ENCODE data around the gene NLGN1.

NLGN1 gene

DNA sequence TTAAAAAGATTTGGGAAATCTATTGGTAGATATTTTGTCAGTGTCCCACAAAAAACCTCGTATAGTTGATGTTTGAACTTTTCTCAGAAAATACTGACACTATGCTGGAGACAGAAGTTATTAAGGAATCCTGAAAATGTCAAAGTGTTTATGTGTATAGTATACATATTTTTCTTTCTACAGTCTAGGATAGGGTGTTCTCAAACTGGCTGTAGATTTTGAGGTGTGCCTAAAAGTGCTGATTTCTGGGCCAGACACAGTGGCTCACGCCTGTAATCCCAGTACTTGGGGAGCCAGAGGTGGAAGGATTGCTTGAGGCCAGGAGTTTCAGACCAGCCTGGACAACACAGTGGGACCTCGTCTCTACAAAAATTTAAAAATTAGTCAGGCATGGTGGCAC is 322.0 kb downstream of the NLGN1 start:
- no peak for DNase-seq (ENCODE audit: low read depth)

DNA sequence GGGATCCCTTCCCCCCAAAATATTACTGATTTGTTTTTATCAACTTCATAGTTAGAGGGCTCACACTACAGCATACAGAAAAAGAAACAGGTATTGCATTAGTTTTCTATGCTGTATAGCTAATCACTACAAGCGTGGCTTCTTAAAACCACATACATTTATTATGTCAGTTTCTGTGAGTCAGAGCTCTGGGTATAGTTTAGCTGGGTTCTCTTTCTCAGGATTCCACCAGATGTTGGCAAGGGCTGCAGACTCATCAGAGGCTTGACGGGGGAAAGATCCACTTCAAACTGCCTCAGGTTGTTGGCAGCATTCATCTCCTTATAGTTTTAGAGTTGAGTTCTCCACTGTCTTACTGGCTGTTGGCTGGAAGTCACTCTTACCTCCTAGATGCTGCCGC is 328.0 kb downstream of the NLGN1 start:
- DNase-seq (ENCODE audit: low read depth), result no peak

- no peak for DNase-seq (ENCODE audit: low read depth)
Observed at GRCh38 chr3:173730391-173730790, 332.8 kb downstream of the NLGN1 start.

DNA sequence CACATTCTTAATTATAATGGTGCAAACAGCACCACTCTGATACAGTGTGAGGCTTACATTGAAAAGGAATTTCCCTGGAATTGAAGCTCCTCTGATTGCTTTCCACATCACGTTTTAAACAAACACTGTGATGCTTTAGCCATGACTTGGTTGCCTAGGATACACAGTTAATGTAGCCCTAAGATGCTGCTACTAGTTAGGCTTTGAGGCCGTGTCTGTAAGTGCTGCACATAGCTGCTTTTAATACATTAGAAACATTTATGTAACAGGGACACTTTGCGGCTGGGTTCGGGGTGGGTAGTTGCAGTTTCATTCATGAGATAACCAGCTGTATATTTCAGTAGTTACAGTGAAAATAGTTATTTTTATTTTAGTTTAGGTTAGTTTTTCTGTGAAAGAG is 334.7 kb downstream of the NLGN1 start:
- DNase-seq (ENCODE audit: low read depth), result no peak

DNA sequence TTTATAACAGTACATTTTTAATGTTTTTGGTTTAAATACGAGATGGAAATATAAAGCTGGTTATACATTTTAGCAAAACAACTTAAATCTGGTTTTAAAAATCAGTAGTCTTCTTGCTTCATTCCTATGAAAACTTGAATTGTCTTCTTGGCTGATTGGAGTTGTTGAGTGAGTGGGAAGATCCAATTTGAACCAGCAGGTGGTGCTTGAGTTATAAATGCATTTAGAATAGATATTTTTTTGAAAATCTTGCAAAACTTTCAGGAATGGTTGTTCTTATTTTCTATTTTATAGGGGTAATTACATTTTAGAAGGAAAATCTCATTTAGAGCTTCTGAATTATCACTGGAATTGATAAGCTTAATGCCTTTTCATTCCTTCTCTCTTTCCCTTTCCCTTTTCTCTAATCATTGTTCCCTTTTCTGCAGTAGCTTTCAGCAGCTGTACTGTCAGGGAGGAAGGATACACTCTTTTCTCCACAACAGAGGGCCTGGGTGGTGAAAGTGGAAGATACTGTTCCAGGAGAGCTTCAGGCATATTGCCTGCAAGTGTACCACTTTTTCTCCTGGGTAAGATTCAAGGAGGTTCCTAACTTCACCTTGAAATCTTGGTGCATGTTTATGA is 335.6 kb downstream of the NLGN1 start:
- DNase-seq (ENCODE audit: low read depth), result no peak

DNA sequence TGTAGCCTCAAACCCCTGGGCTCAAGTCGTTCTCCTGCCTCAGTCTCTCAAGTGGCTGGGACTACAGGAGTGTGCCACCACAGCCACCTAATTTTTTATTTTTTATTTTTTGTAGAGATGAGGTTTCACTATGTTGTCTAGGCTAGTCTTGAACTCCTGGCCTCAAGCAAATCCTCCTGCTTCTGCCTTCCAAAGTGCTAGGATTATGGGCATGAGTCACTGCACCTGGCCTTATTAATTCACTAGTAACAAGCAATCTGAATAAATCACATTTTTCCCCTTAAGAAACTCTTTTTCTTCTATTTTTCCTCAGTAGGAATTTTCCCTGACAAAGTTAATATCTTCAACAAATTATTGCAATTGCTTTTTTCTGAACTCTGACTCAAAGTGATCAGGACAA is 336.9 kb downstream of the NLGN1 start:
- no peak for DNase-seq (ENCODE audit: low read depth)

DNA sequence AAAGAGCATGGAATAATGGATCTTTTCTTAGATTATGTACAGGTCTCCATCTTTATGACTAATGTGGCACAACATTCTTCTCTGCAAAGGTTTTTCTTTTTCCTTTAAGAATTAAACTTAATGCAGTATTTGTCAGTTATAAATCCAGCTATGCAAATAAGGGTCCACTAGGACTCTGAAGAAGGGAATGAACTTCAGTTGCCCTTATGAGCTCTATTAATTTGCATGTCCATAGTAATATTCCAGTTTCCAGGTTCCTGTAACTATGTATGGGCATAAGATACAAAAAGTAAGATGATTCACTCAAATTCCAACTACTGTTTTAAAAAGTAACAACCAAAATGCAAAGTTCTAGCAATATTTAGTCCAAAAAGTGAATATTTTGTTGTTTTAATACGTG is 337.4 kb downstream of the NLGN1 start:
- DNase-seq (ENCODE audit: low read depth), result no peak

DNA sequence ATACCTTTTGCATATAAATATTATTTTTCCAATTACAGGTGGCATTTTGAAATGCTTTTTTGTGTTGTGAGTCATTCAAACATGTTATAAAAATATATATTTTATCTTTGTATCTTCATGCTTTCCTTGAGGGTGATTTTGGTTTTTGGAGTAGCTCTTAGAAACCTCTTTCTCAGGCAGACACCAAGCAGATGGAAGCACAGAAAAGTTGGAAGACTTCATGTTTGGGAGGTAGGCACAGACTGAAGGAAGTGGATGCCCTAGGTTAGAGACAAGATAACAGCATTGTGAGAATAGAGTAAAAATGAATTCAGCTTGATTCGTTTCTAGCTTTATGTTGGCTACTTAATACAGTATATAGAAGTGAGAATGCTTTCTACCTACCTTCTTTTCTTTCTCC is 338.3 kb downstream of the NLGN1 start:
- no peak for DNase-seq (ENCODE audit: low read depth)

DNA sequence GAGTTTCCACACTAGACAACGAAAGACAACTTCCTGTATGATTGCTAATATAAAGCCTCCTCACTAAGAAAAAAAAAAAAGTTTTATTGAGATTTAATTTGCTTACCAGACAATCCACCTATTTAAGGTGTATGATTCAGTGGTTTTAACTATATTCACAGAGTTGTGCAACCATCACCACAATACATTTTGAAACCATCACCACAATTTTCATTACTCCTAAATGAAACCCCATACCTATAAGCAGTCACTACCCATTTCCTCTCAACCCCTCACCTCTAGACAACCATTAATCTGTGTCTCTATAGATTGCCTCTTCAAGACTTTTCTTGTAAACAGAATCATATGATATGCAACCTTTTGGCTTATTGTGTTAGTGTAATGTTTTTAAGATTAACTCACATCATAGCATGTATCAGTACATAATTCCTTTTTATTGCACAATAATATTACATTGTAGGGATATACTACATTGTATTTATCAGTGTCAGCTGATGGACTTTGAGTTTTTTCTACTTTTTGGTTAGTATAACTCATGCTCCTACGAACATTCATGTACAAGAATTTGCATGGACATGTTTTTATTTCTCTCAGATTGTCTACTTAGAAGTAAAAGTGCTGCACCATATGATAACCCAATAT is 339.7 kb downstream of the NLGN1 start:
- no peak for DNase-seq (ENCODE audit: low read depth)

DNA sequence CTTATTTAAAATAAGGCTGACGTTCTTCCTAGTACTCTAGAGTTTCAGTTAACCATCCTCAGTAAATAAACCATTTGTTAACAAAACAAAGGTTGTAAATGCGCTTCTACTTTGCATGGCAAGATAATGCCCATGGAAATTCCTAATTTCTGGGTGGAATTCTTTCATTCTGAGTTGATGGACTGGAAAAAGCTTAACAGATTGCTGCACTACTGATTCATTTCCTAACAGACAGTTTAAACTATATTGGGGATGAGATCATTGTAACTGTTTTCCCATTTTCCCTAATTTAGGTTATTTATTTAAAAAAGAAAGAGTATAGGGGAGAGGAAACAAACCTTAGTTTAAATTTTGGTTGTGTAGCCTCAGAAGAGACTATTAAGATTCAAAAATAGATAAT is 342.2 kb downstream of the NLGN1 start:
- DNase-seq (ENCODE audit: low read depth), result no peak

GRCh38 chr3:173742491-173742890 is 344.9 kb downstream of the NLGN1 start:
- DNase-seq (ENCODE audit: low read depth), result no peak

DNA sequence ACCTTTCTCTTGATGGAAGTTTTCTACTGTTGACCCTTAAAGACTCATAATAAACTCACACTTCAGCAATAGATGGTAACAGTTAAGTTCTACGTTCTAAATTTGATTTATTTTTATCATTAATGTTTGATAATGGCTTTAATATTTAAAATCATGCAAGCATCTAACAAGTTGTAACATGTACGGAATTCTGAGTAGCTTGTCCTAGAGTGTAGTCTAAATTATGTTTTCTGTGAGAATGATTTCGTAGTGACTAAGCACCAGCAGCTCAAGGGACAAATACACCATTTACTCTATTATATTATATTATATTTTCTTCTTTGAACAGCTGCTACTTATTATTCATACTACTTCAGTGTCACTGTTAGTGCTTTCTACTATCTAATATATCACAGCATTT is 345.6 kb downstream of the NLGN1 start:
- DNase-seq (ENCODE audit: low read depth), result no peak

GRCh38 chr3:173743516-173743915 is 346.0 kb downstream of the NLGN1 start:
- no peak for DNase-seq (ENCODE audit: low read depth)

- DNase-seq (ENCODE audit: low read depth), result no peak
Observed at GRCh38 chr3:173744479-173744878, 346.9 kb downstream of the NLGN1 start.

- no peak for DNase-seq (ENCODE audit: low read depth)
Observed at GRCh38 chr3:173744895-173745294, 347.4 kb downstream of the NLGN1 start.

DNA sequence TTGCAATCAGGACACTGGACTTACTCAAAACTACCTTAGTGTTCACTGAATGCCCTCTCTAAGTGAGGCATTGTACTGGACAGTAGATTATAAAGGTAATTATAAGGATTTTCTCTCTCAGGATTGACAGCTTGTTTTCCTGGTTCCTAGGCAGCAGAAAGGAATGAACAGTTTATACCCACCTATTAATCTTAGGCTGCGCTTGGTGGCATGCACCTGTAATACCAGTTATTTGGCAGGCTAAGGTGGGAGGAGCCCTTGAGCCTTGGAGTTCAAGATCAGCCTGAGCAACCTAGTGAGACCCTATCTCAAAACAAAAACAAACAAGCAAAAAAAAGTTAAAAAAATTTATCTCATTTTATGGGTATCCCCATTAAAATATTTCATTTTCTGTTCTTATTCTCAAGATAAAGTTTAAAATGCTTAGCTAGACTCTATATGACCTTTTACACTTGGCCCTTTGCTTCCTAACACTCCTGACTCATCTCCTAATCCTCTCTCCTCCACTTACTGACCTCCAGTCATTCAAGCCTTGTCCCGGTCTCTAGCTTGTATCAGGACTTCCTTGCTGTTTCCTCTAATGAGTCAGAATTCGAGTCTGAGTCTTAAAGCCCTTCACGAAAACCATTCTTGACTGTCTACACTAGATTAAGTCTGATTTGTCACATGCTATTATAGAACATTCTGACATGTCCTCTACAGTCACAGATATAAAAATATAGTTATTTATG is 348.6 kb downstream of the NLGN1 start:
- DNase-seq (ENCODE audit: low read depth), result no peak

DNA sequence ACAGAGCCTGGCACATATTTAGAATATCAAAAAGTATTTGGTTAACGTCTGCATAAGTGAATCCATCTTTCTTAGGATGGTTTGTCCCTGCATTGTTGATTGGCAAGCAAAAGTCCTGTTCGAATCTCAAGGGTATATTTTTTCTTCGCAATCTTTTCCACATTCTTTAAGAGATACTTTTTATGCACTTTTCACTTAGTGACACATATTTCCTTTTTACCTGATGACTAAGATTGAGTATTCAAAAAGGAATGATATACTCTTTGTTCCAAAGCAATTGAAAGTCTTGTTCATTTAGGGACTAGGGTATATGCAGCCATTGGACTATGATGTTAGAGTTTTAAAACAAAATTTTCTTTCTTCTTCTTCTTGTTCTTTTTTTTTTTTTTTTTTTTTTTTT is 349.9 kb downstream of the NLGN1 start:
- DNase-seq (ENCODE audit: low read depth), result no peak

GRCh38 chr3:173748105-173748504 is 350.6 kb downstream of the NLGN1 start:
- DNase-seq (ENCODE audit: low read depth), result no peak

DNA sequence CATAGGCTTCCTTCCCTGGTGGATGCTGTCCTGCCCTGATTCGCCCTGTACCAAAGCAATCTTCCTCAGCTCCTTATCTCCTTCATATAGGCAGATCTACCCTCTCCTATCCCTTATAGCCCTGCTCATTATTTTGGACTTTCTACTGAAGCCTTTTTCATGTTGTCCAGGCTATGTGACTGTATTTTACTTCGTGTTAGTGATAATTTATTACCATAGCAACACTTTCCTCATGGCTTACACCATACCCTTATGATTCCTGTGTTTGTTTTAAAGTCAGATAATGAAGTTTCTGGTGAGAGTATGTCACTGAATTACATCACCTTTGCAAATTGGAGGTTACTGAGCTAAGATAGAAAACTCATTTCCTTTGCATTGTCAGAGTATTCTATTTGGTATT is 352.6 kb downstream of the NLGN1 start:
- no peak for DNase-seq (ENCODE audit: low read depth)

DNA sequence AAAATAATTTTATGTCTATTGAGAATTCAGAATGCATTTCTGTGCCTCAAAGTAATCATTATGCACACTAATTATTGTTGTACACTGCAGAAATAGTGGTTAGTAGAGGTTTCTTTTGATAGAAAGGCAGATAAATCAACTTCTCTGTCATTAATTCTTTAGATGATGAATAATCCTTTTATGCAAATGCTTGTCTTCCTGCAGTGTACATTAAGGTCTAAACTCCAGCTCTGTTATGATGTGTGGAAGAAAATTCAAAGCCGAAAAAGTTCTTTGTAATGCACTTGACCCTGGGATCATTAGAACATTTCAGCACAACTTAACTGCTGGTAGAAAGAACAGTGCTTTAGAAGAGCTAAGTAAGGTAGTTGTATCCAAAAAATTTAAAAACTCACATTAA is 353.0 kb downstream of the NLGN1 start:
- DNase-seq (ENCODE audit: low read depth), result no peak

DNA sequence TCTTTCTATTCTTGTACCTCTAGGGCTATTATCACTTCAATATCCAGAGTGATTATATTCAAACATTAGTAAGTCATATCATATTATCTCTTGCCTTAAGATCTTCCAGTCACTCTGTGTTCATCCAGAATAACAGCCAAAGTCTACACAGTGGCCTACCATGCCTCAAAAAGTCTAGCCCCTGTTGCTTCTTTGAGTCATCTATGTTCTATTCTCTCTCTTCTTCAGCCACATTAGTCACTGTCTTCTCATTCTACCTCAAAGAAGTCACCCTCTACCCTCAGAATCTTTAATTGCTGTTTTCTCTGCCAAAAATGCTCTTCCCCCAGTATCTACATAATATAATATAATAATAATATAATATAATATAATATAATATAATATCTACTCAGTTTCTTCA is 356.0 kb downstream of the NLGN1 start:
- no peak for DNase-seq (ENCODE audit: low read depth)

- no peak for DNase-seq (ENCODE audit: low read depth)
Observed at GRCh38 chr3:173755161-173755560, 357.6 kb downstream of the NLGN1 start.

DNA sequence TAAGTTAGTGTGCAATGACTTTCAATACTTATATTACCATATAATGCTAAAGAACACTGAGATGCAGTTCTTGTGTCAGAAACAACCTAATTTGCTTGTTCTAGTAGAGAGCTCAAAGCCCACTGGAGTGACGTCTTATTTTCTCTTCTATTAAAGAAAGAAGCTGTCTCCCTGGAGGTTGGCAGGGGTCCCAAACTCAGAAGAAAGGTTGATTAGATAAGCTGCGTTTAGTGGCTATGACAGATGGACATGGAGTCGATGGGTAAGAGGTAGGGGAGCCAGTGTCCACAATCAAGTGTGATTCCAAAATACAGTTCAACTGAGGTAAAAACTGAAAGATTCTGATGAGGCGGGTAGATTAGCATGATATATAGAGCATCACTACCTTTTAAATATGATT is 363.6 kb downstream of the NLGN1 start:
- no peak for DNase-seq (ENCODE audit: low read depth)

DNA sequence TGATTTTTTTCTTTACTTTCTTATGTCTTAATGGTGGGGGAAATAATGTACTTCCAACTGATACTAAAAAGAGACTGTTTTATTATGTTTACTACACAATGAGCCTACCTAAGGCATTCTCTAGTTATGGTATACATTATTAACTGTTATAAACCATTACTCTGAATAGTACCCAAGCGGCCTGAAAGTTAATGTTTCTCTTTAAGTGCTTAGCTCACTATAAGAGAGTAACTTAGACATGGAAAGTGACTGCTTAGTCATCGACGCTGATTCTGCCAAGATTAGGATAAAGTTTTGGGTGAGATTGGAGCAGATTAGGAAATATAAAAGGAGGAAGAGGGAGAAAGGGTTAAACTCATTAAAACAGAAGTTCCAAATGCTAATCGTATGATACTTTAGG is 365.0 kb downstream of the NLGN1 start:
- DNase-seq (ENCODE audit: low read depth), result no peak
